ENCODE measurements around the gene PGD. TPM values are rescaled to one million over a fixed set of nuclear protein-coding genes. Genes with fewer than 3 reads are reported as not detected.
A peak's percentile ranks its signal among the peaks of the same experiment; 100 is the strongest.

Gene PGD
- total and polyA plus RNA-seq, 2 donors (not counting 1 experiment from before 2014, with no cell fraction given), result 13.7 to 56.7 TPM

DNA sequence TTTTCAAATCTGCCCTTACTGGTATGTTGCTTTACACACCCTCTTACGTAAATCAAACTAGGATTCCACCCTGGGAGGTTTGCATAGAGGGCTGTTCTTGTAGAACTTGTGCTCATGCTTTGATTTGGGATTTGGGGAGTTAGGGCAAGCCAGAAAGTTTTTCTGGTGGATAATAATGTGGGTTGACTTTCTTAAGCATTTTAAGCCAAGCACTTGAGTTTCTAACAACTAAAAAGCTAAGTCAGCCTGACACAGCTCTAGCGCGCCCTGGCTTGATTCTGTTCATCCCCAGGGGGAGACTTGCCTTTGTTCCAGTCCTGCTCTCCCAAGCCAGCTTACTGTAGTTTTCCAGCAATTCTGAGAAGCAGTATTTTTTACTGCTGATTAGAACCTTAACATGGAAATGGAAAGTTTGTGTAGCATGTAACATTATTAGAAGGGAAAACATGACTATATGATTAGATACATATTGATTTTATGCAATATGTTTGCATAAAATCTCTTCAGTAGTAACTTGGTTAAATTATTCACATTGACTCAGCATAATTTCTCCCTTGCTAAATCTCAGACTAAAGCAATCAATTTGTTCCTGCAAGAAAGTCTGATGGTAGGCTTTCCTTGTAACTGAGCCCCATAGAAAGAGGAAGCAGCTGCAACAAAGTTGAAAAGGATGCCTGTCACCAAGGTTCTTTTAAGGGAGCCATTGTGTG is 11.0 kb upstream of the PGD start:
- Histone ChIP-seq H3K79me2 (ENCODE audit: control insufficient read depth, insufficient read depth, low read length) (no peaks in the 10 kb centered on the region), H3K9ac (ENCODE audit: low read length) (no peak overlapping the region), H3K36me3 (replicated peaks in 1 of 2; ENCODE audit: control extremely low read depth in 1 of 2, control insufficient read depth in 1 of 2, extremely low read depth in 1 of 2, insufficient read depth in 2 of 2, low read length in 1 of 2) (no peaks in the 10 kb centered on the region), H3K27ac (ENCODE audit: low read length in 2 of 2) (no peak overlapping the region), H4K20me1 (ENCODE audit: control insufficient read depth, insufficient read depth, low read length, poor library complexity, severe bottlenecking) (no peaks in the 10 kb centered on the region), H2AFZ (ENCODE audit: insufficient read depth, low read depth, low read length, poor library complexity, severe bottlenecking) (peak overlapping the region; percentile 4), H3K4me2 (replicated peaks; ENCODE audit: low read depth, low read length, poor library complexity, severe bottlenecking) (peak overlapping the region; percentile 35), H3K4me1 (ENCODE audit: control insufficient read depth in 2 of 2, insufficient read depth in 2 of 2, low read length in 2 of 2) (peaks cover 9 to 13% of the 10 kb centered on the region in 2 donors), H3K9me3 (ENCODE audit: control extremely low read depth in 1 of 3, control insufficient read depth in 2 of 3, insufficient read depth in 1 of 3, low read length in 2 of 3) (no peaks in the 10 kb centered on the region), H3K27me3 (replicated peaks in 1 of 4; ENCODE audit: control extremely low read depth in 1 of 4, control insufficient read depth in 3 of 4, insufficient read depth in 4 of 4, low read length in 3 of 4) (no peaks in the 10 kb centered on the region), H3K4me3 (ENCODE audit: control extremely low read depth in 1 of 5, extremely low read depth in 1 of 5, insufficient read depth in 1 of 5, low read depth in 2 of 5, low read length in 4 of 5) (peak overlapping the region in 1 of 5 experiments; percentile 21)
- intact Hi-C loops (cut with micrococcal nuclease), result loop anchor here (1.0 kb wide), 1 partner anchor 10 kb away; no protein-coding TSS in a partner anchor
- no peaks in the 10 kb centered on the region for H3K27me3 Mint-ChIP-seq
- ChIA-PET POLR2A (interaction anchor here (0.6 to 1.9 kb wide), 2 partner anchors 11 to 437 kb away, joined by 6 to 10 read pairs; partner anchors contain the start of gene PGD), CTCF (interaction anchor here (0.6 to 2.5 kb wide), 9 partner anchors 8 to 495 kb away, joined by 3 to 14 read pairs (median 5); partner anchors contain the start of genes CENPS, KIF1B and PGD)
- DNase-seq, result peak; percentile 48
- no peaks in the 10 kb centered on the region for H3K9me3 Mint-ChIP-seq (ENCODE audit: insufficient read depth)
- peaks cover 7% of the 10 kb centered on the region for H3K4me1 Mint-ChIP-seq
- WGBS (ENCODE audit: insufficient coverage), result 0% methylated on average over 2 of the region's 3 CpGs
- ATAC-seq (ENCODE audit: low read depth), result peak; percentile 51
- no peak overlapping the region for H3K4me3 Mint-ChIP-seq
- TF ChIP-seq CTCF (IDR thresholded peaks at IDR 0.05) (no peak), EZH2 (IDR thresholded peaks at IDR 0.05; ENCODE audit: borderline replicate concordance, insufficient read depth, low read depth, low read length, poor library complexity, severe bottlenecking) (no peak)
- peak overlapping the region; percentile 53 for H3K27ac Mint-ChIP-seq

DNA sequence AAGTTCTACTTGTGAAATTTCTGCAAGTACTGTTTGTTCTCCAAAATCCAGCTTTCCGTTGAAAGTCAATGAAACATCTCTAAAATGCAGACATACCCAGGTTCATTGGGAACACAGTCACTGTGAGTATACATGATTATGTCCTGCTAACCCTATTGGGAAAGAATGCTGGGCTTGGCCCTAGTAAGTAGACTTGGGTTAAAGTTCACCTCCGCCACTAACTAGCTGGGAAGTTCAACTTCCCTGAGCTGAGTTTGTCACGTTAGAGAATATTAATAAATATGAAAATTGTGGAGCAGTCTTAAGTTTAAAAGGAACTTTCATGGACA is 10.5 kb upstream of the PGD start:
- Histone ChIP-seq H3K9ac (ENCODE audit: low read length) (no peak overlapping the region), H3K27ac (ENCODE audit: low read length in 2 of 2) (no peak overlapping the region), H3K4me1 (ENCODE audit: control insufficient read depth in 2 of 2, insufficient read depth in 2 of 2, low read length in 2 of 2) (peaks cover 9 to 13% of the 10 kb centered on the region in 2 donors), H3K27me3 (replicated peaks in 1 of 4; ENCODE audit: control extremely low read depth in 1 of 4, control insufficient read depth in 3 of 4, insufficient read depth in 4 of 4, low read length in 3 of 4) (no peaks in the 10 kb centered on the region), H2AFZ (ENCODE audit: insufficient read depth, low read depth, low read length, poor library complexity, severe bottlenecking) (peak overlapping the region; percentile 4), H3K4me3 (ENCODE audit: control extremely low read depth in 1 of 5, extremely low read depth in 1 of 5, insufficient read depth in 1 of 5, low read depth in 2 of 5, low read length in 4 of 5) (no peak overlapping the region), H3K36me3 (replicated peaks in 1 of 2; ENCODE audit: control extremely low read depth in 1 of 2, control insufficient read depth in 1 of 2, extremely low read depth in 1 of 2, insufficient read depth in 2 of 2, low read length in 1 of 2) (no peaks in the 10 kb centered on the region), H3K9me3 (ENCODE audit: control extremely low read depth in 1 of 3, control insufficient read depth in 2 of 3, insufficient read depth in 1 of 3, low read length in 2 of 3) (no peaks in the 10 kb centered on the region), H3K4me2 (replicated peaks; ENCODE audit: low read depth, low read length, poor library complexity, severe bottlenecking) (peak overlapping the region; percentile 35), H4K20me1 (ENCODE audit: control insufficient read depth, insufficient read depth, low read length, poor library complexity, severe bottlenecking) (no peaks in the 10 kb centered on the region), H3K79me2 (ENCODE audit: control insufficient read depth, insufficient read depth, low read length) (no peaks in the 10 kb centered on the region)
- H3K27ac Mint-ChIP-seq, result peak overlapping the region; percentile 53
- H3K4me3 Mint-ChIP-seq, result no peak overlapping the region
- ATAC-seq (ENCODE audit: low read depth) (no peak), DNase-seq (no peak)
- TF ChIP-seq CTCF (IDR thresholded peaks at IDR 0.05), result no peak
- no peak for TF ChIP-seq EZH2 (IDR thresholded peaks at IDR 0.05; ENCODE audit: borderline replicate concordance, insufficient read depth, low read depth, low read length, poor library complexity, severe bottlenecking)
- ChIA-PET POLR2A (interaction anchor here (1.9 kb wide), 1 partner anchor 11 kb away, joined by 10 read pairs; the partner anchor contains the start of gene PGD), CTCF (interaction anchor here (1.1 to 2.5 kb wide), 6 partner anchors 11 to 178 kb away, joined by 3 to 14 read pairs (median 6); partner anchors contain the start of genes CENPS, KIF1B and PGD)
- H3K4me1 Mint-ChIP-seq, result peaks cover 7% of the 10 kb centered on the region
- intact Hi-C loops (cut with micrococcal nuclease), result loop anchor here (1.0 kb wide), 1 partner anchor 10 kb away; no protein-coding TSS in a partner anchor
- no peaks in the 10 kb centered on the region for H3K9me3 Mint-ChIP-seq (ENCODE audit: insufficient read depth)
- no peaks in the 10 kb centered on the region for H3K27me3 Mint-ChIP-seq
- WGBS (ENCODE audit: insufficient coverage), result 70% methylated on average over 2 of the region's 3 CpGs

All from B cell (primary cell).